ENCODE data around the gene OR5K1.
A peak's percentile ranks its signal among the peaks of the same experiment; 100 is the strongest.

OR5K1 gene

DNA sequence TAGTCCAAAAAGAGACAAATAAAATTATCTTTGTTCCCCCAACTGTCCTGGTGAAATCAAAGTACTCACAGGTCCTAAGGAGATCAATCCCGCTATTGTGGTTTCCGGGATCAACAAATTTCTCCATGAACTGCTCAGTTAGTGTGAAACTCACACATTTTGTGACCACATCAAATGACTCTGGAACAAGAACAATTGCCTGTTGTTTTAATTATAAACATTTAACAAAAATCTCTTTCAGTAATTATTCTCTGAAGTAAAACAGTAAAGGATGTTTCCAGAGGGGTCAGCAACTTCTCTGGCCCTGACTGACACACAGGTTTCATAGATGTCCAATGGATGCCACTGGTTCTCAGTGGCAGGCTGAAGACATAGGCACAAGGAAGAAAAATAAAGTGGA lies 55.8 kb downstream of the OR5K1 start:
- CTCF ChIA-PET: no interaction called here
- TF ChIP-seq, protein P1, sequence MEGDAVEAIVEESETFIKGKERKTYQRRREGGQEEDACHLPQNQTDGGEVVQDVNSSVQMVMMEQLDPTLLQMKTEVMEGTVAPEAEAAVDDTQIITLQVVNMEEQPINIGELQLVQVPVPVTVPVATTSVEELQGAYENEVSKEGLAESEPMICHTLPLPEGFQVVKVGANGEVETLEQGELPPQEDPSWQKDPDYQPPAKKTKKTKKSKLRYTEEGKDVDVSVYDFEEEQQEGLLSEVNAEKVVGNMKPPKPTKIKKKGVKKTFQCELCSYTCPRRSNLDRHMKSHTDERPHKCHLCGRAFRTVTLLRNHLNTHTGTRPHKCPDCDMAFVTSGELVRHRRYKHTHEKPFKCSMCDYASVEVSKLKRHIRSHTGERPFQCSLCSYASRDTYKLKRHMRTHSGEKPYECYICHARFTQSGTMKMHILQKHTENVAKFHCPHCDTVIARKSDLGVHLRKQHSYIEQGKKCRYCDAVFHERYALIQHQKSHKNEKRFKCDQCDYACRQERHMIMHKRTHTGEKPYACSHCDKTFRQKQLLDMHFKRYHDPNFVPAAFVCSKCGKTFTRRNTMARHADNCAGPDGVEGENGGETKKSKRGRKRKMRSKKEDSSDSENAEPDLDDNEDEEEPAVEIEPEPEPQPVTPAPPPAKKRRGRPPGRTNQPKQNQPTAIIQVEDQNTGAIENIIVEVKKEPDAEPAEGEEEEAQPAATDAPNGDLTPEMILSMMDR (IDR thresholded peaks at IDR 0.05; ENCODE audit: control extremely low read depth, extremely low read depth, low read depth, missing control alignments): no peak
- DNase-seq (ENCODE audit: extremely low spot score): no peak
- POLR2A ChIA-PET: no interaction called here

DNA sequence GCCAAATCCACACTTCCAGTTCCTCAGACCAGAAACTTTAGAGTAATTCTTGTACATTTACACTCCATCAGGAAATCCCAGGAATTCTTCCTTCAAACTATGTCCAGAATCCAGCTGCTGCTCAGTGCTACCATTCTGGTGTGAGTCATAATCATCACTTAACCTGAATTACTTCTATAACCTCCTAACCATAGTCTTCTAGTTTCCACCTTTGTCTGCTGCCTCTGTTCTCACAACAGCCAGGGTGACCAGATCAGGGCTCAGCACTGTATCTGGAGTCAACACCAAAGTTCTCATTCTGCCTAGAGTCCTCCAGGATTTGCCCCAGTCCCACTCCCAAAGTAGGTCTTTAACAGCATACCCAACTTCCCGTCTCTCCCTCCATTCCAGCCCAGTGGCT lies 56.4 kb downstream of the OR5K1 start:
- ChIA-PET CTCF (interaction anchor here (1.1 kb wide), 1 partner anchor 53 kb away, joined by 3 read pairs; no protein-coding TSS in a partner anchor), POLR2A (no interaction called here)
- no peak for DNase-seq (ENCODE audit: extremely low spot score)
- TF ChIP-seq, protein P1 (IDR thresholded peaks at IDR 0.05; ENCODE audit: control extremely low read depth, extremely low read depth, low read depth, missing control alignments): no peak

- ChIA-PET POLR2A (interaction anchor here (0.8 to 3.2 kb wide), 5 partner anchors 11 to 44 kb away, joined by 4 to 17 read pairs (median 5); partner anchors contain the start of gene GPR15), CTCF (interaction anchor here (1.0 to 1.7 kb wide), 7 partner anchors 10 to 484 kb away, joined by 3 to 7 read pairs (median 4); partner anchors contain the start of gene GPR15)
Measured at GRCh38 chr3:98521897-98522543, 59.0 kb downstream of the OR5K1 start.

More at GRCh38 chr3:98521897-98522543, 59.0 kb downstream of the OR5K1 start:
- TF ChIP-seq, protein P1 (IDR thresholded peaks at IDR 0.05; ENCODE audit: control extremely low read depth, extremely low read depth, low read depth, missing control alignments): no peak
- peak; percentile 40 for DNase-seq (ENCODE audit: extremely low spot score)

Data from GM10248 (cell line).